Keratinocyte (primary cell): Measurements from ENCODE around the gene TRAM2. TPM values are rescaled to one million over a fixed set of nuclear protein-coding genes. Genes with fewer than 3 reads are reported as not detected.

ENCODE experiments used
- DNase-seq: peaks from one replicate; pipeline ENCODE4 v3.0.0-alpha.2; 2011; ENCODE audit warnings: low read depth, missing footprints, low spot score
- FAIRE-seq: peaks from 2 replicates; lab custom pipeline; 2011; peaks lifted over from hg19 to GRCh38; lab: Jason Lieb, UNC
- H2AFZ ChIP-seq: 2 replicates; pipeline ENCODE4 v1.6.0; 2012; ENCODE audit warnings: low read length, control low read depth, inconsistent platforms; ENCODE audit not compliant: control insufficient read depth
- H3K27ac ChIP-seq: 2 replicates; pipeline ENCODE4 v1.5.1; 2011; ENCODE audit warnings: low read length; ENCODE audit not compliant: control insufficient read depth, insufficient read depth
- H3K27me3 ChIP-seq: 3 replicates; pipeline ENCODE4 v1.6.0; 2011; ENCODE audit warnings: low read length; ENCODE audit not compliant: control insufficient read depth, insufficient read depth; ENCODE audit errors: extremely low read depth
- H3K36me3 ChIP-seq, 2 experiments: 2 replicates in 1 of 2; 3 replicates in 1 of 2; pipeline ENCODE4 v1.5.1; 2011; ENCODE audit warnings: low read length in 2 of 2, mild to moderate bottlenecking in 1 of 2; ENCODE audit not compliant: control insufficient read depth in 2 of 2, insufficient read depth in 2 of 2; ENCODE audit errors: extremely low read depth in 1 of 2
- H3K4me1 ChIP-seq: 3 replicates; pipeline ENCODE4 v1.5.1; 2011; ENCODE audit warnings: low read length; ENCODE audit not compliant: control insufficient read depth, insufficient read depth; ENCODE audit errors: extremely low read depth
- H3K4me2 ChIP-seq: 3 replicates; pipeline ENCODE4 v1.6.0; 2011; ENCODE audit warnings: low read depth, low read length; ENCODE audit not compliant: control insufficient read depth, insufficient read depth; ENCODE audit errors: extremely low read depth
- H3K4me3 ChIP-seq, 3 experiments: fragments of 200-600 bp in 1 of 3; sonication (generic) in 1 of 3; 2 replicates in 2 of 3; 3 replicates in 1 of 3; pipeline ENCODE4 v1.5.1; 2011 to 2016; ENCODE audit warnings: low read length in 3 of 3, mild to moderate bottlenecking in 3 of 3, control low read depth in 2 of 3, inconsistent platforms in 1 of 3, low read depth in 1 of 3, mixed read lengths in 1 of 3, mixed run types in 1 of 3, moderate library complexity in 1 of 3; ENCODE audit not compliant: control insufficient read depth in 2 of 3, insufficient read depth in 2 of 3; ENCODE audit errors: extremely low read depth in 1 of 3
- H3K79me2 ChIP-seq: 2 replicates; pipeline ENCODE4 v1.6.0; 2012; ENCODE audit warnings: low read length; ENCODE audit not compliant: control insufficient read depth, insufficient read depth
- H3K9ac ChIP-seq: 3 replicates; pipeline ENCODE4 v1.6.0; 2011; ENCODE audit warnings: low read length; ENCODE audit not compliant: control insufficient read depth, insufficient read depth; ENCODE audit errors: extremely low read depth
- H3K9me1 ChIP-seq: 3 replicates; pipeline ENCODE4 v1.6.0; 2011; ENCODE audit warnings: low read length; ENCODE audit not compliant: control insufficient read depth, insufficient read depth; ENCODE audit errors: extremely low read depth
- H3K9me3 ChIP-seq: 2 replicates; pipeline ENCODE4 v1.5.1; 2012; ENCODE audit warnings: low read depth, low read length; ENCODE audit not compliant: control insufficient read depth
- H4K20me1 ChIP-seq: 3 replicates; pipeline ENCODE4 v1.6.0; 2011; ENCODE audit warnings: low read length; ENCODE audit not compliant: control insufficient read depth, insufficient read depth; ENCODE audit errors: extremely low read depth
- CTCF ChIP-seq, 3 experiments: IDR thresholded peaks in 1 of 3; conservative IDR thresholded peaks in 1 of 3; optimal IDR thresholded peaks in 1 of 3; 2 replicates in 2 of 3; 3 replicates in 1 of 3; pipeline versions ENCODE3 to v1.5.1; 2011; ENCODE audit warnings: low read length in 3 of 3, mild to moderate bottlenecking in 3 of 3, moderate library complexity in 2 of 3, control low read depth in 1 of 3, inconsistent platforms in 1 of 3; ENCODE audit not compliant: insufficient read depth in 2 of 3; ENCODE audit errors: extremely low read depth in 1 of 3
- EZH2 ChIP-seq: IDR thresholded peaks from one replicate; pipeline ENCODE4 v1.6.1; 2012; ENCODE audit warnings: inconsistent platforms, mild to moderate bottlenecking, low read length, moderate library complexity
- dilution Hi-C: fragments of 300-500 bp; cut with MboI; formaldehyde crosslinking; loops from one replicate; pipeline ENCODE4 v1.7.0; 2020; ENCODE audit warnings: low sequenced_read_pairs; ENCODE audit not compliant: extremely low pct_ligation_motif_present
- polyA plus RNA-seq, 5 experiments: library from polyadenylated mRNA; depleted of rRNA in 3 of 5; stranded (reverse) in 3 of 5; stranded (forward) in 1 of 5; unstranded in 1 of 5; fragments of >200 nt; gene quantifications; 1 replicate in 1 of 5; 2 replicates in 3 of 5; 3 replicates in 1 of 5; pipeline versions ENCODE4 v1.2.1 to v1.2.3, GENCODE V29; 2011 to 2012; ENCODE audit warnings: missing spikeins in 2 of 5, low read depth in 1 of 5, low replicate concordance in 1 of 5

TRAM2 gene
- polyA plus RNA-seq, 1 donor (not counting 4 experiments of a cell fraction or from before 2014, with no cell fraction given): 9.2 TPM

DNA sequence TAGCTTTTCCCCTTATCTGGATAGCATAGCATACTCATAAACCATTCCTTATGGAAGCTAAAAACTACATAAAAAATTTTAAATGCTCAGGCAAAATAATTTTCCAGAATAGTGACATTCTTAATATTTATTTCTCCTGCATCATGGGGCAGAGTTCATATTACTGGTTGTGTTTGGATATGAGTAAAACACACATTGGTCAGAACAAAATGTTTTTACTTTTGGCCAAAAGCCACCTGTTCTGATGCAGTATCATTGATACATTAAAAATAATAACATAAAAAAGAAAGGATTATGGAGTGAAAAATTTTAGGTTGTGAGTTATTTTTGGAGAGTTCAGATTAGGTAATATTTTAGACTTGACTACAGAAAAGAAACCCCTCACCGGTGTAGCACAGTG is 33.6 kb downstream of the TRAM2 start:
- dilution Hi-C loops: no loop called here

DNA sequence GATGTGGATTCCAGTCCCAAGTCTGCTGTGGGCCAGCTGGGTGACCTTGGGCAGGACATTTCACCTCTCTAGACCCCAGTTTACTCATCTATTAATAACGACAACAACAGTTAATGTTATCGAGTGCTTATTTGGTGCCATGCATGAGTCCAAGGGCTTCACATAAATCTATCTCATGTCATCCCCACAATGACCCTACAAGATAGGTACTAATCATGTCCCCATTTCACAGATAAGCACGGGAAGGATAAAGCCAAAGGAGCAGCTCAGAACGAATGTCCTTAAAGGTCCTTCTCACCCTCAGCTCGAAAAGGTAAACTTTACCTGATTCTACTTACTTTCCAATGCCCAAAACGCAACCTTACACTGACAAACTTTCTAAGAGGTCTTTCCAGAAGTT is 35.7 kb downstream of the TRAM2 start:
- Histone ChIP-seq H3K79me2 (peaks cover 20% of the 10 kb centered on the region), H3K9ac (no peak overlapping the region), H3K27me3 (no peaks in the 10 kb centered on the region), H2AFZ (no peak overlapping the region), H3K4me1 (peaks cover 67% of the 10 kb centered on the region), H3K4me2 (no peak overlapping the region), H3K27ac (no peak overlapping the region), H3K4me3 (no peak overlapping the region), H3K36me3 (no peaks in the 10 kb centered on the region), H3K9me1 (no peaks in the 10 kb centered on the region), H3K9me3 (no peaks in the 10 kb centered on the region), H4K20me1 (no peaks in the 10 kb centered on the region)
- FAIRE-seq (no peak), DNase-seq (no peak)
- TF ChIP-seq EZH2: no peak
- dilution Hi-C loops: no loop called here

More for the DNA sequence above, 33.6 kb downstream of the TRAM2 start:
- Histone ChIP-seq H4K20me1 (no peaks in the 10 kb centered on the region), H3K9me3 (no peaks in the 10 kb centered on the region), H3K27ac (no peak overlapping the region), H3K9me1 (no peaks in the 10 kb centered on the region), H3K79me2 (peaks cover 21% of the 10 kb centered on the region), H3K4me3 (no peak overlapping the region), H3K9ac (no peak overlapping the region), H3K36me3 (no peaks in the 10 kb centered on the region), H3K4me1 (peaks cover 46% of the 10 kb centered on the region), H2AFZ (no peak overlapping the region), H3K27me3 (no peaks in the 10 kb centered on the region), H3K4me2 (peak overlapping the region; percentile 11)
- DNase-seq (no peak), FAIRE-seq (no peak)
- no peak for TF ChIP-seq EZH2
- no peak for TF ChIP-seq CTCF (optimal IDR thresholded peaks at IDR 0.05 in 1 of 3, IDR thresholded peaks at IDR 0.05 in 1 of 3, conservative IDR thresholded peaks at IDR 0.05 in 1 of 3; ENCODE audit: extremely low read depth in 1 of 3, insufficient read depth in 2 of 3, low read length in 3 of 3)

DNA sequence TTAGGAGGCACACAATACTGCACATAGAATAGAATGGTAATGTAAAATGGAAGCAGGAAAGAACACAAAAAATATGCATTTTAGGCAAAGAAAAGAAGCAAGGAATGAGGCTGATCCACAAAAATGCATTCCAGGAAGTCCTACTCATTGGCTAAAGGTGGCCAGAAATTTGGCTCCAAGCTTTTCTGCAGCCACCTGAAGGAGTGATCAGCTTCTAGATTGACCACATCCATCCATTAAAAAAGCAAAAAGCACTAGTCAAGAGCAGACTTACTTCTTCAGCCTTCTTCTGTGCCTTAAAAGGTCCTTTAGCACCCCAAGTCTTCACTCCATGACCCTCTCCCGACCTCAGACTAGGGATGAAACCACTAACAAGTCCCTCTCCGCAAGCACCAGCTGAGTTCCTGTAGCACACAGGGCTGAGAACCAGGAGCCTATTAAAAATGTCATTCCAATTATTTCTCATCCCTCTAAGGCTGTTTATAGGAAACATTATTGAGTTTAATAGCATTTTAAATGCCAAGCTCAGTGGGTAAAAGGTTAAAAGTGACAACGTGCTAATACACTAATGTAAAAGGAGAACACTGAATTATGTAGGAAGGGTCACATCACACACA is 36.5 kb downstream of the TRAM2 start:
- TF ChIP-seq CTCF (optimal IDR thresholded peaks at IDR 0.05 in 1 of 3, IDR thresholded peaks at IDR 0.05 in 1 of 3, conservative IDR thresholded peaks at IDR 0.05 in 1 of 3; ENCODE audit: extremely low read depth in 1 of 3, insufficient read depth in 2 of 3, low read length in 3 of 3) (no peak), EZH2 (no peak)
- Histone ChIP-seq H3K4me2 (peak overlapping the region; percentile 7), H3K4me1 (peaks cover 60% of the 10 kb centered on the region), H4K20me1 (no peaks in the 10 kb centered on the region), H3K27me3 (no peaks in the 10 kb centered on the region), H3K9ac (no peak overlapping the region), H3K27ac (no peak overlapping the region), H3K79me2 (peaks cover 13% of the 10 kb centered on the region), H3K4me3 (no peak overlapping the region), H3K9me1 (no peaks in the 10 kb centered on the region), H3K9me3 (no peaks in the 10 kb centered on the region), H3K36me3 (no peaks in the 10 kb centered on the region), H2AFZ (no peak overlapping the region)
- DNase-seq (no peak), FAIRE-seq (no peak)
- dilution Hi-C loops: no loop called here
